ENCODE data around the gene NPC1. TPM values are rescaled to one million over a fixed set of nuclear protein-coding genes. Genes with fewer than 3 reads are reported as not detected.

NPC1 gene
- total RNA-seq, 1 experiment from 2014 or later, result 39.6 TPM

DNA sequence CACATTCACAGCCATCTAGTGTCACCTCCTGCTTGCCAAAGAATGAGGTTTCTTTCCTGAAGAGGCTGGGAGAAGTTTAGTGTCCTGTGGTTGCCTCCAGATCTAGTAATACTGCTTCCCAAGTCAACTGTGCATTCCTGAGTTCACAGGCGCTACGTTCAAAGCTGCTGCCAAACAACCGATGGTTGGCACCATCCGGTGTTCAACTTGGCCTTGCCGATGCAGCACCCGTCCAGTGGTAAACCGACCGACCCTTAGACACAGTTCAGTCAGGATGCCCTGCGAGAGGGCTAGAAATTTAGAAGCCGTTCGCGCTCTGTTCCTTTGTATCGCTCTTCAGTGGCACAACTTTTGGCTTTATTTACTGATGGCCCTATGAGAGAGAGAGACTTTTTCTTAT, 54.4 kb downstream of the NPC1 start:
- no peak for DNase-seq
- Histone ChIP-seq H3K27ac (no peak overlapping the region), H3K36me3 (ENCODE audit: low read depth) (peaks cover 14% of the 10 kb centered on the region), H3K27me3 (ENCODE audit: insufficient read depth, low read depth) (no peaks in the 10 kb centered on the region), H3K9me2 (ENCODE audit: insufficient read depth) (no peaks in the 10 kb centered on the region), H2AFZ (no peak overlapping the region), H3K79me2 (ENCODE audit: low read depth) (no peaks in the 10 kb centered on the region), H4K20me1 (ENCODE audit: insufficient read depth) (no peaks in the 10 kb centered on the region), H3K4me1 (replicated peaks; ENCODE audit: insufficient read depth) (peaks cover 22% of the 10 kb centered on the region), H3K9me3 (ENCODE audit: insufficient read depth, low read depth) (no peaks in the 10 kb centered on the region), H3F3A (ENCODE audit: insufficient read depth, low read depth) (peaks cover 22% of the 10 kb centered on the region), H3K4me3 (no peak overlapping the region), H3K4me2 (no peak overlapping the region)
- ChIA-PET CTCF (no interaction called here), POLR2A (ENCODE audit: unreplicated experiment) (no interaction called here)
- TF ChIP-seq, protein P1, sequence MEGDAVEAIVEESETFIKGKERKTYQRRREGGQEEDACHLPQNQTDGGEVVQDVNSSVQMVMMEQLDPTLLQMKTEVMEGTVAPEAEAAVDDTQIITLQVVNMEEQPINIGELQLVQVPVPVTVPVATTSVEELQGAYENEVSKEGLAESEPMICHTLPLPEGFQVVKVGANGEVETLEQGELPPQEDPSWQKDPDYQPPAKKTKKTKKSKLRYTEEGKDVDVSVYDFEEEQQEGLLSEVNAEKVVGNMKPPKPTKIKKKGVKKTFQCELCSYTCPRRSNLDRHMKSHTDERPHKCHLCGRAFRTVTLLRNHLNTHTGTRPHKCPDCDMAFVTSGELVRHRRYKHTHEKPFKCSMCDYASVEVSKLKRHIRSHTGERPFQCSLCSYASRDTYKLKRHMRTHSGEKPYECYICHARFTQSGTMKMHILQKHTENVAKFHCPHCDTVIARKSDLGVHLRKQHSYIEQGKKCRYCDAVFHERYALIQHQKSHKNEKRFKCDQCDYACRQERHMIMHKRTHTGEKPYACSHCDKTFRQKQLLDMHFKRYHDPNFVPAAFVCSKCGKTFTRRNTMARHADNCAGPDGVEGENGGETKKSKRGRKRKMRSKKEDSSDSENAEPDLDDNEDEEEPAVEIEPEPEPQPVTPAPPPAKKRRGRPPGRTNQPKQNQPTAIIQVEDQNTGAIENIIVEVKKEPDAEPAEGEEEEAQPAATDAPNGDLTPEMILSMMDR (conservative IDR thresholded peaks at IDR 0.05), result no peak
- TF ChIP-seq EZH2 (IDR thresholded peaks at IDR 0.05; ENCODE audit: low read depth), result no peak
- intact Hi-C loops (cut with micrococcal nuclease; ENCODE audit: unreplicated experiment), result no loop called here
- BruUV-seq (replicated peaks), result no TSS peak

DNA sequence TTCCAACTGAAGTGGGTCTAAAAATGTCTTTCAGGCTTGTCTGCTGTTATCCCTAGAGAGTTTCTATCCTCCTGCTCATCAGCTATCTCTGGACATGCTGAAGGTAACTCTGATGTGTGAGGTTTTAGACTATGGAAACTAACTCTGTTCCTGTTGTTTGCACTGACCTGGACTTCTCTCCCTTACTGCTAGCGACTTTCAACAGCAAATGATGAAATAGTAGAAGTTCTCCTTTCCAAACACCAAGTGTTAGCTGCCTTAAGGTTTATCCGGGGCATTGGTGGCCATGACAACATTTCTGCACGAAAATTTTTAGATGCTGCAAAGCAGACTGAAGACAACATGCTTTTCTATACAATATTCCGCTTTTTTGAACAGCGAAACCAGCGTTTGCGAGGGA, 56.1 kb downstream of the NPC1 start:
- no peaks in the 10 kb centered on the region for H3K79me2 ChIP-seq (ENCODE audit: low read depth)
- H3K36me3 ChIP-seq (ENCODE audit: low read depth), result peaks cover 14% of the 10 kb centered on the region
- no peaks in the 10 kb centered on the region for H4K20me1 ChIP-seq (ENCODE audit: insufficient read depth)
- TF ChIP-seq EZH2 (IDR thresholded peaks at IDR 0.05; ENCODE audit: low read depth), result no peak
- TF ChIP-seq, protein P1 (conservative IDR thresholded peaks at IDR 0.05), result no peak
- peak overlapping the region; percentile 85 for H3K27ac ChIP-seq
- no peak for DNase-seq
- H3K9me2 ChIP-seq (ENCODE audit: insufficient read depth), result no peaks in the 10 kb centered on the region
- ChIA-PET CTCF (no interaction called here), POLR2A (ENCODE audit: unreplicated experiment) (interaction anchor here (0.6 kb wide), 1 partner anchor 538 kb away, joined by 4 read pairs; no protein-coding TSS in a partner anchor)
- no peak overlapping the region for H3K4me3 ChIP-seq
- H2AFZ ChIP-seq, result no peak overlapping the region
- H3F3A ChIP-seq (ENCODE audit: insufficient read depth, low read depth), result peaks cover 22% of the 10 kb centered on the region
- H3K27me3 ChIP-seq (ENCODE audit: insufficient read depth, low read depth), result no peaks in the 10 kb centered on the region
- intact Hi-C loops (cut with micrococcal nuclease; ENCODE audit: unreplicated experiment), result no loop called here
- H3K4me2 ChIP-seq, result peak overlapping the region; percentile 56
- H3K4me1 ChIP-seq (replicated peaks; ENCODE audit: insufficient read depth), result peaks cover 22% of the 10 kb centered on the region
- no TSS peak for BruUV-seq (replicated peaks)
- H3K9me3 ChIP-seq (ENCODE audit: insufficient read depth, low read depth), result no peaks in the 10 kb centered on the region

DNA sequence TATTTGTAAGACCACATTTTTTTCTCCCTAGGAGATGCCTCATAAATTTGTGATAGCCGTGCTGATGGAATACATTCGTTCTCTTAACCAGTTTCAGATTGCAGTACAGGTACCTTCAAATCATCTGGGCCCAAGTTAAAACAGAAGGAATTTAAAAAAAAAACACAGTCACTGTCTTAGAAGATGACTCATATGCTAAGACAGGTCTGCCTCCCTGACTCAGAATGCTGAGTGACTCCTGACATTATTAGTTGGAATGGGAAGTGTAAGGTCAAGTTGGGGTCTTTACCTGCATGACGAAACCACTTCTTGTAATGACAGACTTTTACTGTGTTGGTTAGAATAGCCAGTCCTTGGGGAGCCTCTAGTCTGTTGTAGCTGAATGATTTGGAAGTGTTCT, 56.7 kb downstream of the NPC1 start:
- peaks cover 14% of the 10 kb centered on the region for H3K36me3 ChIP-seq (ENCODE audit: low read depth)
- BruUV-seq (replicated peaks), result no TSS peak
- H2AFZ ChIP-seq, result no peak overlapping the region
- H3K79me2 ChIP-seq (ENCODE audit: low read depth), result no peaks in the 10 kb centered on the region
- intact Hi-C loops (cut with micrococcal nuclease; ENCODE audit: unreplicated experiment), result no loop called here
- H3K9me2 ChIP-seq (ENCODE audit: insufficient read depth), result no peaks in the 10 kb centered on the region
- CTCF ChIA-PET, result no interaction called here
- POLR2A ChIA-PET (ENCODE audit: unreplicated experiment), result interaction anchor here (0.5 kb wide), 1 partner anchor 610 kb away, joined by 8 read pairs; no protein-coding TSS in a partner anchor
- no peaks in the 10 kb centered on the region for H4K20me1 ChIP-seq (ENCODE audit: insufficient read depth)
- H3K4me1 ChIP-seq (replicated peaks; ENCODE audit: insufficient read depth), result peaks cover 22% of the 10 kb centered on the region
- peak overlapping the region; percentile 56 for H3K4me2 ChIP-seq
- no peak overlapping the region for H3K4me3 ChIP-seq
- no peaks in the 10 kb centered on the region for H3K27me3 ChIP-seq (ENCODE audit: insufficient read depth, low read depth)
- H3K27ac ChIP-seq, result peak overlapping the region; percentile 85
- H3K9me3 ChIP-seq (ENCODE audit: insufficient read depth, low read depth), result no peaks in the 10 kb centered on the region
- DNase-seq, result peak; percentile 12 to 90
- peaks cover 22% of the 10 kb centered on the region for H3F3A ChIP-seq (ENCODE audit: insufficient read depth, low read depth)
- no peak for TF ChIP-seq EZH2 (IDR thresholded peaks at IDR 0.05; ENCODE audit: low read depth)
- TF ChIP-seq, protein P1 (conservative IDR thresholded peaks at IDR 0.05), result no peak

Data from PC-9 (cell line).